ENCODE results near the gene GANAB.

The GANAB gene

GRCh38 chr11:62687508-62688396 lies 41.3 kb upstream of the GANAB start:
- H3K4me1 Mint-ChIP-seq, result peaks cover 21% of the 10 kb centered on the region
- H3K27ac Mint-ChIP-seq, result peak overlapping the region in 2 of 3 experiments; percentile 95 to 98
- no peak overlapping the region for H3K4me3 Mint-ChIP-seq
- no peak for TF ChIP-seq CTCF (IDR thresholded peaks at IDR 0.05; ENCODE audit: unreplicated experiment in 3 of 3)
- H3K9me3 Mint-ChIP-seq, result no peaks in the 10 kb centered on the region
- no peaks in the 10 kb centered on the region for H3K27me3 Mint-ChIP-seq (ENCODE audit: low read depth)
- peaks cover 21% of the 10 kb centered on the region for H3K36me3 Mint-ChIP-seq (ENCODE audit: low read depth)

GRCh38 chr11:62682518-62682917 lies 36.1 kb upstream of the GANAB start:
- H3K9me3 Mint-ChIP-seq, result no peaks in the 10 kb centered on the region
- H3K27ac Mint-ChIP-seq, result no peak overlapping the region
- H3K36me3 Mint-ChIP-seq (ENCODE audit: low read depth), result peaks cover 6% of the 10 kb centered on the region
- H3K27me3 Mint-ChIP-seq (ENCODE audit: low read depth), result no peaks in the 10 kb centered on the region
- H3K4me1 Mint-ChIP-seq, result peaks cover 22% of the 10 kb centered on the region
- no peak overlapping the region for H3K4me3 Mint-ChIP-seq
- TF ChIP-seq CTCF (IDR thresholded peaks at IDR 0.05; ENCODE audit: unreplicated experiment in 3 of 3), result no peak

GRCh38 chr11:62680825-62681240 lies 34.4 kb upstream of the GANAB start:
- Mint-ChIP-seq H3K36me3 (ENCODE audit: low read depth) (peaks cover 16% of the 10 kb centered on the region), H3K27ac (peak overlapping the region; percentile 96 to 98 (median 96)), H3K27me3 (ENCODE audit: low read depth) (no peaks in the 10 kb centered on the region), H3K9me3 (no peaks in the 10 kb centered on the region), H3K4me1 (peaks cover 30% of the 10 kb centered on the region), H3K4me3 (peak overlapping the region; percentile 76 to 89 (median 85))
- peak; percentile 51 to 60 (median 58) for TF ChIP-seq CTCF (IDR thresholded peaks at IDR 0.05; ENCODE audit: unreplicated experiment in 3 of 3)

- peaks cover 30% of the 10 kb centered on the region for H3K4me1 Mint-ChIP-seq
- H3K36me3 Mint-ChIP-seq (ENCODE audit: low read depth), result peaks cover 24% of the 10 kb centered on the region
- TF ChIP-seq CTCF (IDR thresholded peaks at IDR 0.05; ENCODE audit: unreplicated experiment in 3 of 3), result no peak
- no peaks in the 10 kb centered on the region for H3K9me3 Mint-ChIP-seq
- H3K27me3 Mint-ChIP-seq (ENCODE audit: low read depth), result no peaks in the 10 kb centered on the region
- peak within 1 kb of the TSS; percentile 90 to 94 (median 92) for H3K4me3 Mint-ChIP-seq
- peak within 1 kb of the TSS; percentile 98 to 99 (median 98) for H3K27ac Mint-ChIP-seq
These were observed 32.6 kb upstream of the GANAB start, which contains the start of gene UBXN1 for GRCh38 chr11:62678770-62679696. UBXN1 (minus strand) TSS chr11:62679073; CDS start chr11:62678923, 150 bp downstream.

GRCh38 chr11:62678433-62678769 lies 32.0 kb upstream of the GANAB start:
- Mint-ChIP-seq H3K36me3 (ENCODE audit: low read depth) (peaks cover 27% of the 10 kb centered on the region), H3K4me1 (peaks cover 30% of the 10 kb centered on the region)

More at GRCh38 chr11:62678433-62678769, 32.0 kb upstream of the GANAB start:
- Mint-ChIP-seq H3K4me3 (peak overlapping the region; percentile 90 to 94 (median 92)), H3K27ac (peak overlapping the region; percentile 98 to 99 (median 98)), H3K27me3 (ENCODE audit: low read depth) (no peaks in the 10 kb centered on the region), H3K9me3 (no peaks in the 10 kb centered on the region)
- no peak for TF ChIP-seq CTCF (IDR thresholded peaks at IDR 0.05; ENCODE audit: unreplicated experiment in 3 of 3)

Measured in nephron (organoid).